Panc1 (cell line): Measurements from ENCODE around the gene PTRHD1. TPM values are rescaled to one million over a fixed set of nuclear protein-coding genes. Genes with fewer than 3 reads are reported as not detected.

Experiments
- ATAC-seq: fragments of 200-7000 bp; cut with Tn5 transposase; 2 replicates; pipeline ENCODE4 v1.9.1; 2020; ENCODE audit warnings: mild to moderate bottlenecking, moderate library complexity
- BruUV-seq: library from RNA; stranded (reverse); fragments of 400-500 nt; replicated peaks from 2 replicates; lab custom pipeline; 2021; lab: Mats Ljungman, UMichigan
- CTCF ChIA-PET: fragments of 300-600 bp; sonication (Branson Sonifier 250); formaldehyde crosslinking; loops from one replicate; lab custom pipeline; 2022; ENCODE audit warnings: antibody characterized with exemption; lab: Charles Lee
- POLR2A ChIA-PET: fragments of 300-600 bp; sonication (Branson Sonifier 250); formaldehyde crosslinking; loops from one replicate; lab custom pipeline; 2022; ENCODE audit warnings: antibody characterized with exemption; lab: Charles Lee
- DNase-seq: peaks from one replicate; pipeline ENCODE4 v3.0.0-alpha.2; 2010; ENCODE audit warnings: low read depth, low spot score
- H3K27ac ChIP-seq: 2 replicates; pipeline ENCODE4 v1.5.1; 2011; ENCODE audit warnings: mild to moderate bottlenecking, low read length, inconsistent platforms
- H3K27me3 ChIP-seq: fragments of 200-500 bp; sonication (Bioruptor generic); 2 replicates; pipeline ENCODE4 v1.6.0; 2014; ENCODE audit warnings: low read length, inconsistent platforms; ENCODE audit not compliant: control insufficient read depth, insufficient read depth
- H3K36me3 ChIP-seq: fragments of 200-500 bp; sonication (Bioruptor generic); 2 replicates; pipeline ENCODE4 v1.5.1; 2014; ENCODE audit warnings: inconsistent platforms, mild to moderate bottlenecking, low read length, moderate library complexity; ENCODE audit not compliant: control insufficient read depth, insufficient read depth
- H3K4me1 ChIP-seq: 2 replicates; pipeline ENCODE4 v1.5.1; 2011; ENCODE audit warnings: inconsistent platforms, mild to moderate bottlenecking, low read length, moderate library complexity; ENCODE audit not compliant: control insufficient read depth, insufficient read depth
- H3K4me3 ChIP-seq, 2 experiments: 2 replicates each; pipeline ENCODE4 v1.5.1; 2011 to 2012; ENCODE audit warnings: low read depth in 2 of 2, low read length in 2 of 2, mild to moderate bottlenecking in 2 of 2, inconsistent platforms in 1 of 2, moderate library complexity in 1 of 2
- H3K9me3 ChIP-seq: fragments of 200-500 bp; sonication (Bioruptor generic); 2 replicates; pipeline ENCODE4 v1.5.1; 2014; ENCODE audit warnings: low read depth, mild to moderate bottlenecking, inconsistent platforms, low read length, moderate library complexity; ENCODE audit not compliant: control insufficient read depth, insufficient read depth
- POLR2AphosphoS5 ChIP-seq: IDR thresholded peaks from 2 replicates; pipeline ENCODE4 v1.6.1; 2012; ENCODE audit warnings: mild to moderate bottlenecking, low read depth, low read length, moderate library complexity
- REST ChIP-seq, 2 experiments: IDR thresholded peaks; 2 replicates each; pipeline ENCODE4 v1.6.1; 2011 to 2012; ENCODE audit warnings: low read depth in 2 of 2, control low read depth in 1 of 2, low read length in 1 of 2, mild to moderate bottlenecking in 1 of 2, moderate library complexity in 1 of 2; ENCODE audit not compliant: insufficient read depth in 1 of 2
- SIN3A ChIP-seq: IDR thresholded peaks from 2 replicates; pipeline ENCODE4 v1.6.1; 2012; ENCODE audit warnings: low read depth, mild to moderate bottlenecking, low read length, moderate library complexity, borderline replicate concordance; ENCODE audit not compliant: insufficient read depth
- TCF7L2 ChIP-seq: IDR thresholded peaks from 2 replicates; pipeline ENCODE4 v1.6.1; 2011; ENCODE audit warnings: mild to moderate bottlenecking, low read depth, low read length, inconsistent platforms
- in situ Hi-C: cut with HindIII; loops from 2 replicates; pipeline ENCODE4 v1.10.0; 2016; ENCODE audit warnings: low sequenced_read_pairs, low pct_unique_long_range_greater_than_20kb
- intact Hi-C: fragments of 100-400 bp; cut with micrococcal nuclease; formaldehyde crosslinking; loops from one replicate; pipeline ENCODE4 v1.10.0; 2022; ENCODE audit not compliant: unreplicated experiment
- total RNA-seq: library from RNA; stranded (reverse); gene quantifications from one replicate; pipeline ENCODE4 v1.2.1, GENCODE V29; 2021; ENCODE audit not compliant: unreplicated experiment
- TF ChIP-seq, protein P1 (sequence below): fragments of 450-650 bp; IDR thresholded peaks from 2 replicates; pipeline ENCODE4 v1.5.1; 2017; ENCODE audit warnings: mild to moderate bottlenecking

PTRHD1 gene
- total RNA-seq, 1 experiment from 2014 or later = 55.1 TPM

DNA sequence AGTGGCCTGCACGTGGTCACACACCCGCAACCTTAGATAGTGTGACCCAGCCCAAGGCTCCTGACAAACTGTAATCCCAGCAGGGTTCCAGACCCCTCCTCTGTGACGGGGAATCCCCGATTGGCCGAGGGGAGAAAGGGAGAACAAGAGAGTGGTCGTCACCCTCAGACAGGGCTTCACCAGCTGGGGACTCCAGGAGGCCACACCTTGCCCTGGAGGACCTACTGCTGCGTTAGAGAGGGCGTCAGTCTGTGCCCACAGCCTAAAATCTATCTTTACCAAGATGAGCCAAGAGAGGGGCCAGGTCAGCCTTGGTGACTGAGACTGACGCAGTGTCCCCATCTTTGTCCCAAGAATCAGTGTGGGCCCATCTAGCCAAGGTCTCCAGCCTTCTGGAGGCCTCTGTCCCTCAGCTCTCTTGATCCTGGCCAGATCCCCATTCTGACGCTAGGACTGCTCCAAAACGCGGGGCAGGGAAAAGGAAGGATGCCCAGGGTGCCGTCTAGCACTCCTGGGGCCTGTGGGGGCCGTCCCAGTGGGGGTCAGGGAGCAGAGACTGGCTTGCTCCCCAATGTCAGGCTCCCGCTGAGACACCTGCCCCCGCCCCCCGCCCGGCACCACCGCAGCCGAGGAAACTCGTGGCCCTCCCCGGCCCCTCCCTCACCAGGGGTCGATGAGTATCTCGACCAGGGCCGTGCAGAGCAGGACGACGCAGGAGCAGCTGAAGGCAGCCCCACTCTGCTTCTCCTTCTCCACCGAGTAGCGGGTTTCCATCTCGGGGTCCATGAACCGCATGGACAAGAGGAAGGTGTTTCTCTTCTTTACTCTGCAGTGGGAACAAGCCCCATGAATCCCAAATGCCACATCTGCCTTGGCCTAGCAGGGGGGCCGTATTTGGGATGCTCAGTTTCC lies 40.9 kb upstream of the PTRHD1 start:
- no peak for TF ChIP-seq SIN3A
- TF ChIP-seq, protein P1, sequence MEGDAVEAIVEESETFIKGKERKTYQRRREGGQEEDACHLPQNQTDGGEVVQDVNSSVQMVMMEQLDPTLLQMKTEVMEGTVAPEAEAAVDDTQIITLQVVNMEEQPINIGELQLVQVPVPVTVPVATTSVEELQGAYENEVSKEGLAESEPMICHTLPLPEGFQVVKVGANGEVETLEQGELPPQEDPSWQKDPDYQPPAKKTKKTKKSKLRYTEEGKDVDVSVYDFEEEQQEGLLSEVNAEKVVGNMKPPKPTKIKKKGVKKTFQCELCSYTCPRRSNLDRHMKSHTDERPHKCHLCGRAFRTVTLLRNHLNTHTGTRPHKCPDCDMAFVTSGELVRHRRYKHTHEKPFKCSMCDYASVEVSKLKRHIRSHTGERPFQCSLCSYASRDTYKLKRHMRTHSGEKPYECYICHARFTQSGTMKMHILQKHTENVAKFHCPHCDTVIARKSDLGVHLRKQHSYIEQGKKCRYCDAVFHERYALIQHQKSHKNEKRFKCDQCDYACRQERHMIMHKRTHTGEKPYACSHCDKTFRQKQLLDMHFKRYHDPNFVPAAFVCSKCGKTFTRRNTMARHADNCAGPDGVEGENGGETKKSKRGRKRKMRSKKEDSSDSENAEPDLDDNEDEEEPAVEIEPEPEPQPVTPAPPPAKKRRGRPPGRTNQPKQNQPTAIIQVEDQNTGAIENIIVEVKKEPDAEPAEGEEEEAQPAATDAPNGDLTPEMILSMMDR = no peak
- no peak for TF ChIP-seq POLR2AphosphoS5
- no peak for TF ChIP-seq TCF7L2
- TF ChIP-seq REST (IDR thresholded peaks at IDR 0.05; ENCODE audit: insufficient read depth in 1 of 2, low read depth in 2 of 2, low read length in 1 of 2) = no peak
- H3K9me3 ChIP-seq = no peaks in the 10 kb centered on the region
- H3K4me3 ChIP-seq = no peak overlapping the region
- DNase-seq (no peak), ATAC-seq (no peak)
- no peaks in the 10 kb centered on the region for H3K4me1 ChIP-seq
- H3K27ac ChIP-seq = no peak overlapping the region
- no peaks in the 10 kb centered on the region for H3K27me3 ChIP-seq
- POLR2A ChIA-PET = no interaction called here
- no peaks in the 10 kb centered on the region for H3K36me3 ChIP-seq
- CTCF ChIA-PET = no interaction called here
- no TSS peak for BruUV-seq
- intact Hi-C loops = no loop called here
- in situ Hi-C loops = no loop called here

DNA sequence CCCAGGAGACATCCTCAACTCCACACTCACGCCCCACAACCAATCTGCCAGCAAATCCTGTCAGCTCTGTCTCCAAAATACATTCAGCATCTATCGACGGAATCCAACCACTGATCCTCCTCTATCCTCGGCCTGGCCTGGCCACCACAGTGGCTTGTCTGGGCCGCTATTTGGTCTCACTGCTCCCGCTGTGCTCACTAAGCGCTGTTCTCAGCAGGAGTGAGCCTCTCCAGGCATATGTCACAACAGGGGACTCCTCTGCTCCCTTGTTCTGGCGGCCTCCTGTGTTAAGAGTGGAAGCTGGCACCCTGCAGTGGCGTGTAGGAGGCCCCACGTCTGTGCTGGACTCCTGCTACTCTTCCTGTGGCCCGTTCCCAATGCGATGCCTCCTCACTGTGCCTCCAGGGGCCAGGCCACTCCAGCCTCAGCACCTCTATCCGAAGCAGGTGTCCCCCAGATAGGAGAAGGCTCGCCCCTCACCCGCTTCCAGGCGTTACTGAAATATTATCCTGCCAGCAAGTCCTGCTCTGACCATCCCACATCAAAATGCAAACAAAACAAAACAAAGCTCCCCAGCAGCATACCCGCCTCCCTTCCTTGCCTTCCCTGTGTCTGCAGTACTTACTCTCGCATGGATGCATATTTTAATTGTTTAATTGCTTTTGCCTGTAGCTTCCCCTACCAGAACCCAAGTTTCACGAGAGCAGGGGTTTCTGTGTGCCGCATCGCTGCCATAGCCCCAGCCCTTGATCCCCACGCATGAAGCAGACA lies 39.9 kb upstream of the PTRHD1 start:
- DNase-seq (no peak), ATAC-seq (no peak)
- CTCF ChIA-PET = no interaction called here
- BruUV-seq = no TSS peak
- Histone ChIP-seq H3K4me3 (no peak overlapping the region), H3K4me1 (no peaks in the 10 kb centered on the region), H3K36me3 (no peaks in the 10 kb centered on the region), H3K27me3 (no peaks in the 10 kb centered on the region), H3K9me3 (no peaks in the 10 kb centered on the region), H3K27ac (no peak overlapping the region)
- in situ Hi-C loops (no loop called here), intact Hi-C loops (no loop called here)
- POLR2A ChIA-PET = no interaction called here
- TF ChIP-seq, protein P1 = no peak
- TF ChIP-seq SIN3A (no peak), TCF7L2 (no peak), REST (IDR thresholded peaks at IDR 0.05; ENCODE audit: insufficient read depth in 1 of 2, low read depth in 2 of 2, low read length in 1 of 2) (no peak), POLR2AphosphoS5 (no peak)
